GM21723 (cell line): ENCODE results near the gene INAFM2.

Source experiments
- ATAC-seq: cut with Tn5 transposase; IDR thresholded peaks from one replicate; pipeline ENCODE4 v1.9.1; 2021; ENCODE audit warnings: mild to moderate bottlenecking, moderate library complexity; ENCODE audit not compliant: unreplicated experiment

INAFM2 gene

DNA sequence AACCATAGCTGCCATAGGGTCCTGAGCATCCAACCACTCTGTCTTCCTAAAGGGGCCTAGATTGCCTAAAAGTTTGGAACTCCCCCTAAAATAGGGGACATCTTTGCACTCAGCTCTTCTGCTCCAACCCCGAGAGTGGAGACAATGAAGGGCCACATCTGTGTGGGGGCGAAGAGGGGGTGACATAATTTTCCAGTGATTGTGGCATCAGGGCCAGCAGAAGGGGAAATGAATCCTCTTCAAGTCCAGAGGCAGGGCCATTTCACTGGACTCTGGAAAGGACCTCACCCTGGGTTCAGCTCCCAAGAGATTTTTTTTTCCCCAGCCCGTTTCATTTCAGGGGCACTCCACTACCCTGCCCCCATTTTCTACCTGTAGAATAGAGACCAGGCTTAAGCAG lies 36.0 kb upstream of the INAFM2 start:
- ATAC-seq, result no peak

DNA sequence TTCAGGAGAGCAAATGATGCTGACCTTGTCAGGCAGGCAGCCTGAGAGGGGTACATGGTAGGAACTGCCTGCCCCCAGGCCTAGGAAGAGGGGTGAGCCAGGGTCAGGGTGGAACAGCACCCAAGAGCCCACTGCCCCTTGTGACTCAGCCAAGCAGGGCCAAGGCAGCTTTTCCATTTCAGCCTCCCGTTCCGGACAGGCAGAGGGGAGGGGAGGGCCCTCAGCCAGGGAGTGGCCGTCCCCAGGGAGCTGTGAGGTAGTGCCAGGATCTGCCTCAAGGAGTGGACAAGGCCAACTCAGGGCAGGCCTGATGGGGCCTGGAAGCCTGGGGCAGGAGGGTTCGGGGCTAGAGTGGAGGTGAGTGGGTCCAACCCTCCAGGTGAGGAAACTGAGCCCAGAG lies 35.5 kb upstream of the INAFM2 start:
- no peak for ATAC-seq

DNA sequence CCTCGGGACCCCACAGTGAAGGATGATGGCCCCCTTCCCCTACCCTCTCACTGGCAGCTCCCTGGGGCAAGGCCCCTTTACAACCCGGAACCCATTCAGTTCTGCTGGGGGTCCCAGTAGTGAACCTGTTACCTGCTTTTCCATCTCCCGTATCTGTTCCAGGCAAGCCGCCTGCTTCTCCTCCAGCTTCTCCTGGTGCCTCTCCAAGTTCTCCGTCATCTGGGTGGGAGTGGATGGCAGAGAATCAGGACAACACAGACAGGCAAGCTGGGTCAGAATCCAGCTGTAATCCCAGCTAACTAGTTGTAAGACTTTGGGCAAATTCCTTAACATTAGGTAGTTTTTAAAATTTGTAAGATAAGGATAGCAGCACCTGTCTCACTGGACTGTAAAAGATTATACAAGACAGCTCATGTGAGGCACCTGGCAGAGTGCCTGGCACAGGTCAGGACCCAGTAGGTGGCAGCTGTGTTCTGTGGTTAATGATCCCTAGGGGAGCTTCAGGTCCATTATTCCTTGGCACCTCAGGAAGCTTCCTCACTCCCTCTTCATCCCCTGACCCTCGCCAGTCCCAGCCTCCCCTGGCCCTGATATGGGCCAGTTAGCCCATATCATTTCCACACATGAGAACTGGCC lies 34.2 kb upstream of the INAFM2 start:
- no peak for ATAC-seq

DNA sequence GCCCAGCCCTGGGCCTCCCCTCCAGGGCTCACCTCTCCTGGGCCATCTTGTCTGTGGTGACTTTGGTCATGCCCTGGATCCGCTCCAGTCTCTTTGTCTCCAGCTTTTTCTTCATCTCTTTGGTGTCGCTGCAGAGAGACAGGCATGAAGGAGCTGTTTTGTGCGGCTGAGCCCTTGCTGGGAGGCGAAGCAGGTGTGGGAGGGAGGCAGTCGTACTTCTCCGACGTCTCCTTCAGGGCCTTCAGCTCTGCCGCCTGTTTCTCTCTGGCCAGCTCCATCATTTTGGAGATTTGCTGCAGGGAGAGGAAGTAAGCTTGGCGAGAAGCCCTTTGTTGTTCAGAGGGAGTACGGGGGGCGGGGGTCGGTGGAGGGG lies 33.0 kb upstream of the INAFM2 start:
- no peak for ATAC-seq

DNA sequence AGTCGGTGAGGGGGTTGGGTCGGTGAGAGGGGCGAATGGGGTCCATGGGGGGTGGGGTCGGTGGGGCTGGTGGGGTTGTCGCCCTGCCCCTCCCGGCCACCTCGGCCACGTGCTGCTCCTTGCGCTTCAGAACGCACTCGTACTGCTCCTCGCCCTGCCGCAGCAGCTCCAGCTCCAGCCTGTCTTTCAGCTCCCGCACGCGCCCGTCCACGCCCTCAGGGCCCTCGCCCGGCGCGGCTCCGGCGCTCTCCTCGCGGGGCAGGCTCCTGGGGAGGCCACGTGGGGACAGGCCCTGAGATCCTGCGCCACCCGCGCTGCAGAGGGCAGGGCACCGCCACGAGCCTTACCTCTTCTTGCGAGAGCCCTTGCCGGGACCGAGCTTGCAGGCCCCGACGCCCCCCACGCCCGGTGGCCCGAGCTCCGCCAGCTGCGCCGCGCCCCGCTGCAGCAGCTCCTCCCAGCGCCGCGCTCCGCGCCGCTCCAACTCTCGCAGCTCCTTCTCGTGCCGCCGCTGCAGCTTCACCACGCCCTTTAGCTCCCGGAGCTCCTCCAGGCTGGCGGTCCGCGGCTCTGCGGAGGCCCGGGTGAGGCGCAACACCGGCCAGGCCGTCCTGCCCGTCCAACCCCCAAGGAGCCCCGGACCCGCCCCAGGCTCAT lies 32.4 kb upstream of the INAFM2 start:
- ATAC-seq, result no peak

DNA sequence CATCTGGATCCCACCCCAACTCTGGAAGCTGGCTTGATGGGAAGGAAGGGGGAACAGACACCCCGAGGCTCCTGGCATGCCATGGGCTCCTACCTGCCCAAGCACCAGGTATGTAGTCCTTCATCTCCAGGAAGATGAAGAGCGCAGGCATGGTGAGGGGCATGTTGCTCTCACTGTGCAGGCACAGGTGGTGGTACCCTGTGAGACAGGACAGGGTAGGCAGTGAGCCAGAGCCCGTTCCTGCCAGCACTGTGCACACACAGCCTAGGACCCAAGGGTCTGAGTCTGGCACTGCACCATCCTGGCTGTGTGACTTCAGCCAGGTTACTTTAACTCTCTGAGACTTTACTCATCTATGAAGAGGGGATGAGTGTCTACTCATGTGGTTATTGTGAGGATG lies 31.2 kb upstream of the INAFM2 start:
- ATAC-seq, result no peak

DNA sequence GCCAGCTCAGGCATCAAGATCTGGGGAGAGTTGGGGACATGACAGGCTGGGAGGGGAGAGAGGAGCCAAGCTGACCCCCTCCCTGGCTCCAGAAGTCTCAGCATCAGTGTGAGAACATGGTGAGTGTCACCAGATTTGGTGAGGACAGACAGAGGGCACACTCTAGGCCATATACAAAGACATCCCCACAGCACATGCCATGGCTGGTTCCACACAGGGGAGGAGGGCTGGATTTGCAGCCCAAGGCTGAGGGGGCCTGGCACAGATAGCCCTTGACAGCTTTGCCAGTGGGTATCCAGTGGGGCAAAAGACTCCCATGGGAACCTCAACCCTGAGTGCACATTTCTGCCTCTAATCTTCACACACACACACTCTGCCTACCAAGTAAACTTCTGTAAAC lies 30.5 kb upstream of the INAFM2 start:
- ATAC-seq, result no peak

DNA sequence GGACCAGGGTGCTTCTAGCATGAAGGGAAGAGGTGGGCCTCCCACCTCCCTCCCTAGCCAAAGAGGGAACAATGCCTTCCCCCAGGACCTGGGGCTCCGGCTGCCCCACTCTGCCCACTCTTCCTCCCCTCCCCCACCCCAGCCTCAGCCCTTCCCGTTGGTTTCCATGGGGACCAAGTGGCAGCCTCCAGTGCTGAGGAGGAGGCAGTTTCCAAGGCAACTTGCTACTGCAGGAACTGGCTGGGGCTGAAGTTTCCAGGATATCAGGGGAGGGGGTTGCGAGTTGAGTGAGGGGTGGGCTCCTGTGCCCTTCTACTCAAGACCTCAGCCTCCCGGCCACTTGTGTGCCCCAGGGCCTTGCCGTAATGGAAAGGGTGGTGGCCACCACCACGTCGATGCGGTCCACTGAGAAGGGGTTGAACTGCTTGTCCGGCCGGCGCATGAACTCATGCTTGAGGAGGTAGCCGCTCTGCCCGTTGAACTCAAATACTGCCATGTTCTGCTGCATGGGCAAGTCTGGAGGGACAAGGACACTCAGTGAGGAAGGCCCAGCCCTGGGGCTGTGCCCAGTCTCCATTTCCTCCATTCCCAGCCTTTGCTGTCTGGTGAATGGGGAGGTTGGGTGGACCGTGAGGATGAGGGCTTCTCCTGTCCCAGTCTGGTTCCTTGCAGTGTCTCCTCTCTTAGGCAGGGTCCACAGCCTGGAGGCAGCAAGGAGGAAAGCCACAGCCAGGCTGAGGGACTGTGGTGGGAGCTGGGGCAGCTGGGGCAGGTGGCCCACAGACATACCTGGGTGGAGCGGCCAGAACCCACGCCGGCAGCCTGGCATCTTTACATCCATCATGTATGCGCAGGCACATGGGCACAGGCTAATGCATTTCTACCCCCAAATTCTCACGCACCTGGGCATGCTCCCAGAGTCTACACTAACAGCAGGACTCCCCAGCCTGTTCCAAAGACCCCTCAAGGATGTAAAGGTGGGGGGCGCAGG lies 29.3 kb upstream of the INAFM2 start:
- no peak for ATAC-seq

DNA sequence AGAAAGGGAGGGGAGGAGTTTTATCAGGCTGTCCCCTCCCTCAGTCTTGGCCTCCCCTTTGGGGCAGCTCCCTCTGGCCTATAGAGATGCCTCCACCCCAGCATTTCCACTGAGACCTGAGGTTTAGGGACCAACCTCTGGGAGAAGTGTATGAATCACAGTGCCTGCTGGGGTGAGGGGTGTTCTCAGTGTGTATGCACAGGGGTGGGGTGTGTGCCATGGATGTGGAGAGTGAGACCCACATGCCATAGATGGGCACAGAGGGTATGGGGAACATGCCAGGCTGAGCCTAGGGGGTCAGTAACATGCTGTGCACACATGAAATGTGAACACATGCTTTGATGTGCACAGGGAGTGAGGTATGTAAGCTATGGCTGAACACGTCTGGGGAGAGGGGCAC lies 28.2 kb upstream of the INAFM2 start:
- ATAC-seq, result no peak

DNA sequence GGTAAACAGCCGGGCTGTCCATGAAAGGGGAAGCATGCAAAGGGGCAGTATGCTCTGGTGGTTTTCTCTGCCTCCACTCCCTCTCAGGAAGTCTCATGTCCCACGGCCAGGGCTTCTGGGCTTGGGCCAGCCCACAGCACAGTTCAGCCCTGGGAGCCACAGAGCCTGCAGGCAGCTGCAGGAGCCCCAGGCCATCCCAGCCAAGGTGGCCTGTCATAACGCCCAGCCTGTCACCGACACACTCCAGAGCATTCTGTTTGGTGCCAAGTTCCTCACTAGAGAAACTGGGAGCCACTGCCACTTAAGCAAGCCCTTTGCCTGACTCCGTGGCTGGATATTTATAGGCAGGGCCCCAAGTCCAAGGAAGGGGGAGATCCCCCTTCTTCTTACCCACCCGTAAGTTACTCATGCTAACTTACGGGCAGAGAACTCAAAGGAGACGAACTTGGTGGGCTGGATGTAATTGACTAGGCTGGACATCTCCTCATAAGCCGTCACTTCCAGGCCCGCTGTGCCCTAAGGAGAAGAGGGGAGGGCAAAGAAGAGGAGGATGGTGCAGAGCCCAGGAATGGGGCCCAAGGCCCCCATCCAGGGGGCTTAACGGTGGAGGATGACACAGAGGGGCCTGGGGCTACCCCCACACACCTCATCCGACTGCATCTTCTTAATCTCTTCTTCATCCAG lies 27.5 kb upstream of the INAFM2 start:
- no peak for ATAC-seq

DNA sequence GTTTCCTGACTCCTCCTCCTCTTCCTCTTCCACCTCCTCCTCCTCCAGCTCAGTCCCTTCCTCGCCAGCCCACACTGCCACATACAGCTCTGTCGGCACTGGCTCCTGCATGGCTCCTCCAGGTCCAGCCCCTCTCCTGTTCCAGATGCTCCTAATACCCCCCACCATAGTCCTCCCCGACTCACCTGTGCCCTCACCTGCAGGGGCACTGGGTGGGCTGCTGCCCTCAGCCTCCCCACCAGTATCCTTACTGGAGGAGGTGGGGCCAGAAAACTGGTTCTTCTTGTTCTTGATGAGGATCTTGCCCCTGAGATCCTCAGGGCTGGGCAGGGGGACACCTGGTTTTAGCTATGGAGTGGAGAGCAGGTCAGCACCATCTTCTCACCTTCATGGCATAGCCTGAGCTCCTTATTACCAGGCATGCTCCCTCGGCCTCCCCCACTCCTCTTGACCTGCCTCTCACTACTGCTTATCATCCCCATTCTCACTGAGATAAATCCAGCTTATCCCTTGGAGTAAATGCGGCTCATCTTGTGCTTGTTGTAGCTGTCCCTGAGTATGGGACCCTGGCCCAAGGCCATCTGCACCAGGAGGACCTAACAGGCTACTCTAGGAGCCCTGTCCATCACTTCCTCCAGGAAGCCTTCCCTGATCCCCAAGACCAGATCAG lies 26.8 kb upstream of the INAFM2 start:
- no peak for ATAC-seq

DNA sequence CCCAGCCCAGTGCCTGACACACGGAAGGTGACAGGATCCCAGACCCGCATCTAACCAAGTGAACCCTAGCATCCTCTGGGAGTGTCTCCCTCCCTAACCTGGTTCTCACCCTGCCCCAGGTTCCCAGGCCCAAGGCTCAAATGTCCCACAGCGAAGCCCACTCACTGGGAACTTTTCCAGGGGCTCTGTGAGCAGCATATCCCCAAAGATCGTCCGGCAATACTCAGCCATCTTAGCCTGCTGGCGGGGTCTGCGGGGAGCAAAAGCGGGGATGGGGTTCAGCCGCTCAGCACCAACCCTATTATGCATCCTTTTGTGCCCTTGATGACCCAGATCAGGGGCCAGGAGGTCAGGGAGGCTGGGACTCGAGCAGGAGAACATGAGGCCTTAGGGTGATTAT lies 26.1 kb upstream of the INAFM2 start:
- ATAC-seq, result no peak

DNA sequence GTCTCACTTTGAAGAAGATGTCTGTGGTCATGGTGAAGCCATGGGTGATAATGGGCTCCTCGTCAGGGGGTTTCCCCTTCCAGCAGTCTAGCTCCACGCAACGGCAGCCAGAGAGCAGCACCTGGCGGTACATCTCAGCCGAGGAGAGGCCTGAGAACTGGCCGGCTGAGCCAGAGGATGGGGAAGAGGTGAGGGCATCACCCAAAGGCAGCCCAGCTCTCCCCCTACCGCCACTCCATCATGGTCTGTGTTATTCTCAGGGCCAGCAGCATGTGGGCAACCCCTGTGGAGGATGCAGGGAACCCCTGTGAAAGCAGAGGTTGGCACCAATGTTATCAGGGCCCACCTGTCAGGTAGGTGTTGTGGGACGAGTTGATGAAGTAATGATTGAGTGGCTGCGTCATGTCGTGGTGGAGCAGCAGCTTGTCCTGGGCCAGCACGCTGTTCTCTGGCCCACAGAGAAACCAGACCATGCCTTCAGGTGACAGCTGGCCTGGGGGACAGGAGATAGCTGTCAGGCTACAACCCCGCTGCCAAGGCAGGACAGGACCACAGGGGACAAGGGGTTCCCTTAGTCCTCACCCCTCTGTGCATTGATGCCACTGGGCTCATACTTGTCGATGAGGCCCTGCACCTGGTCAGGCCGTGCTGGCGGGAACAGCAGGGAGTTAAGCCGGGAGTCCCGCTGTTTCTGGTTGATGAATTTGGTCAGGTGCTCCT lies 25.1 kb upstream of the INAFM2 start:
- ATAC-seq, result no peak

DNA sequence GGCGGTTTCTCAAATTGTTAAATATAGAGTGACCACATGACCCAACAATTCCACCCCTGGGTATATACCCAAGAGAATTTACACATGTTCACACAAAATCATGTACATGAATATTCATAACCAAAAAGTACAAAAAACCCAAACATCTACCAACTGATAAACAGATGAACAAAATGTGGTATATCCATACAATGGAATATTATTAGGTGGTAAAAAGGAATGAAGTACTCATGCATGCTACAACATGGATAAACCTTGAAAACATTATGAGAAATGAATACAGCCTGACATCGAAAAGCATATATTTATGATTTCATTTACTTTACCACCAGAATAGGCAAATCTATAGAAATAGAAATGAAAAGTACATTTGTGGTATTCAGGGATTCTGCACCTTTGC lies 23.1 kb upstream of the INAFM2 start:
- ATAC-seq, result no peak

DNA sequence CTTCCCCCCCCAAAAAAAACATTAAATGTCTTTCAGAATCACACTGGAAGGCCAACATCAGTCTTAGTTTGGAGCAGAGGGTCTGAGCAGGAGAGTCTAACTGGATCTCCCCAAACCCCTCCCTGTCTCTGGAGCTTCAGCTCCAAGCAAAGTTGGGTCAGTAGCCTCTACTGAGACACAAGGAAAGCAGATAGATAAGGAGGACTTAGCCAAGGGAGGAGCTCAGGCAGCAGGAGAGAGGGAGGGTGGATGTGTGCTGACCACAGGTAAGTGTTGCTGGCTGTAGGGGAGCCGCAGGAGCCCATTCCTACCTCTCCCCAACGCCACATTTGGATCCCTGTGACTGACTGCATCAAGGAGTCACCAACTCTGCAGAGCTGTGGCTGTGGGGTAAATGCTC lies 22.7 kb upstream of the INAFM2 start:
- no peak for ATAC-seq

DNA sequence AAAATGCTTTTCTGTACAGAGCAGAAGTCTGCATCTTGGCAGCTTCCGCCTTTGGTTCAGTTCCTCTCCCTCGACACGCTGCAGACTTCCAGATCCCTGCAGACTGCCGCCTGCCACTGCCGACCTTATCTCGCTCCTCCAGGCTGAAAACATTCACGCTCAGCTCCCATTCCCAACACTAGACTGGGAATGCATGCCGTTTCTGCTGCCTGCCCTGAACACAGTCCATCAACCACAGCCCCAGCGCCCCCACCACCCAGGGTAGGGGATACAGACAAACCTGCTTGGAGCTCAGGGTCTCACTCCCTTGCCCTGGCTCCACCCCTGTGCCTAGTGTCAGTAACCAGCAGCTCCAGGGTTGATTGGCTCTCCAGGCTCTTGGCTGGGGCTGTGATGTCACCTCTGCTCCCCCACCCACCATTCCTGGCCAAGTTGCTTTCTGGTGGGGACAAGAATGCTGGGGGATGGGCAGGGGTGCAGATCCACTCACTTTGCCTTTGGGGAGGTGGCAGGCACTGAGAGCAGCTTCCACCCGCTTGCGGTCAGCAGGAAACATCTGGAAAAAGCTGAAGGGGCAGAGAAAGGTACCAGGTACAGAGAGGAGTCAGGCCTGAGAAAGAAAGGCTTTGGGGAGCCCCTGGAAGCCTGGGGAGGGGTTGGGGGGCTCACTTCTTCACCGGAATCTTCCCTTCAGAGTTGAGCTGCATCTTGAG lies 21.9 kb upstream of the INAFM2 start:
- ATAC-seq, result no peak

DNA sequence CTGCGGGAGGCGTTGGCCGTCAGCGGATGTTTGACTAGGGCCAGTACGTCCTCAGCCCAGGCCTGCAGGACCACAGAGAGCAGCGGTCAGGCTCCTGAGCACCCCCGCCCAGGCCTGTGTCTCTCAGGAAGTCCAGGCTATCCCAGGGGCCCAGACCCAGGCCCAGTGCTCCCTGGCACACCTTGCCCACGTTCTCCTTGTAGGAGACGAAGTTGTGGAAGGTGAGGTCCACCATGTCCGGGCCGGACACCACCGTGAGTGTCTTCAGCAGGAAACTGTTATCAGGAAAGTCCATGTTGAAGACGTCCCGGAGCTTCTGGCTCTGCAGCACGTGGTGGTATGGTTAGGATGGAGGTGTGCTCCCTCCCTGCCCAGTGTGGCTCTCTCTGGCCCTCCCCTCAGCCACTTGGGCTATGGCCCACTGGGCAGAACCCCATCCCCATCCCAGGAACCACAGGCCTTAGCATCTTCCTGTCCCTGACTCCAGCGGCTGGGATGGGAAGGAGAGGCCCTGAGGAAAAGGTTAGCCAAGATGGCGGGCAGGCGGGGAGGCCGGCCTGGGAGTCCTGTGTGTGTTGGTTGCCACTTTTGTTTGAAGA lies 21.1 kb upstream of the INAFM2 start:
- no peak for ATAC-seq

DNA sequence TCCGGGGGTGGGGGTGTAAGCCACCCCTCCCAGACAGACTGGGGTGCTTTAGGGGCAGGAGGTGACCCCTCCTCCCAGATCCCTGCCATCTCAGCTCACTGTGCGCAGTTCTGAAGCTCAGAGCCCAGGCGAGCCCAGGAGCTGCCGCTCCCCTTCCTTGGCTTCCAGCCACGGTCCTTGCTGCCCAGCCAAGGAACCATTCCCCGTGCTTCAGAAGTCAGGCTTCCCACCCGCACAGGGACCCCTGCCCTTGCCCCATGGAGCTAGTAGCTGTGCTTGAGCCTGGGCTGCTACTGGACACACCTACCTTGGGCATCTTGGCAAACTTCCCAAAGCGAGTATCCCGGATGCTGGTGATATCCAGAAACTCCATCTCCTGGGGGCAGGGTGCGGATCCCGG lies 20.5 kb upstream of the INAFM2 start:
- no peak for ATAC-seq

DNA sequence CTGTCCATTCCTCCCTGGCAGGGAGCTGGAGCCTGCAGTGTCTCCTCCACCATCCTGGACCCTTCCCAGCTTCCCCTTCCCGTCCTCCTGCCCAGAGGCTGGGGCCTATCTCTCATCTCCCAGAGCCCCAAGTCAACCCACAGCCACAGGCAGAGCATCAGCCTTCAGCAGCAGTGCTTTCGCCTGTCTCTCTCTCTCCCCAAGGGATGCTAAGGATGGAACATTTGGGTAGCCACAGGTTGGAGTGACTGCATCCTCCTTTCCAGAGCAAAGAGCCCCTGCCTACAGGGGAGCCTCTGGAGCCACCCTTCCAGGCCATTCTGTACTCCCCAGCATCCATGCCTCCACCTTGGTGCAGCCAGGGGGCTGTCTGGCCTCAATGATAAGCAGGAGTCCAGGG lies 19.9 kb upstream of the INAFM2 start:
- ATAC-seq, result no peak
